Measurements from ENCODE around the gene TSPAN5.

- TF ChIP-seq, protein P1, sequence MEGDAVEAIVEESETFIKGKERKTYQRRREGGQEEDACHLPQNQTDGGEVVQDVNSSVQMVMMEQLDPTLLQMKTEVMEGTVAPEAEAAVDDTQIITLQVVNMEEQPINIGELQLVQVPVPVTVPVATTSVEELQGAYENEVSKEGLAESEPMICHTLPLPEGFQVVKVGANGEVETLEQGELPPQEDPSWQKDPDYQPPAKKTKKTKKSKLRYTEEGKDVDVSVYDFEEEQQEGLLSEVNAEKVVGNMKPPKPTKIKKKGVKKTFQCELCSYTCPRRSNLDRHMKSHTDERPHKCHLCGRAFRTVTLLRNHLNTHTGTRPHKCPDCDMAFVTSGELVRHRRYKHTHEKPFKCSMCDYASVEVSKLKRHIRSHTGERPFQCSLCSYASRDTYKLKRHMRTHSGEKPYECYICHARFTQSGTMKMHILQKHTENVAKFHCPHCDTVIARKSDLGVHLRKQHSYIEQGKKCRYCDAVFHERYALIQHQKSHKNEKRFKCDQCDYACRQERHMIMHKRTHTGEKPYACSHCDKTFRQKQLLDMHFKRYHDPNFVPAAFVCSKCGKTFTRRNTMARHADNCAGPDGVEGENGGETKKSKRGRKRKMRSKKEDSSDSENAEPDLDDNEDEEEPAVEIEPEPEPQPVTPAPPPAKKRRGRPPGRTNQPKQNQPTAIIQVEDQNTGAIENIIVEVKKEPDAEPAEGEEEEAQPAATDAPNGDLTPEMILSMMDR (conservative IDR thresholded peaks at IDR 0.05) = no peak
- TF ChIP-seq EZH2 (IDR thresholded peaks at IDR 0.05; ENCODE audit: low read depth) = no peak
Observed at GRCh38 chr4:98609934-98610333, 48.5 kb downstream of the TSPAN5 start.
